NCI-H2029 treated with DMSO at 0.1 percent for 48 hours (cell line): Measurements from ENCODE around the gene RUNDC1.

Experiments
- DNase-seq: peaks from one replicate; lab custom pipeline; 2025; lab: John Stamatoyannopoulos, UW

The RUNDC1 gene

GRCh38 chr17:43042025-43042628 lies 61.8 kb downstream of the RUNDC1 start:
- no peak for DNase-seq
